Tibial nerve (tissue), 4 donors: Measurements from ENCODE around the gene AMACR. TPM values are rescaled to one million over a fixed set of nuclear protein-coding genes. Genes with fewer than 3 reads are reported as not detected.
A peak's percentile ranks its signal among the peaks of the same experiment; 100 is the strongest.

Experiments used
- DNase-seq, 2 donors: peaks; one replicate each; pipeline ENCODE4 v3.0.0-alpha.2; 2019; ENCODE audit warnings: low spot score in 2 of 2
- H3K27ac ChIP-seq, 4 donors: fragments of 200-600 bp; sonication (generic) in 3 of 4; one replicate each; pipeline ENCODE4 v1.5.1; 2017 to 2019; ENCODE audit warnings: mild to moderate bottlenecking in 1 of 4
- H3K27me3 ChIP-seq, 2 donors: fragments of 200-600 bp; sonication (generic) in 1 of 2; one replicate each; pipeline versions ENCODE4 v1.5.1 to v1.6.0; 2017 to 2019
- H3K36me3 ChIP-seq, 3 donors: fragments of 200-600 bp; sonication (generic); one replicate each; pipeline ENCODE4 v1.5.1; 2018 to 2019
- H3K4me1 ChIP-seq, 4 donors: fragments of 200-600 bp; sonication (generic) in 3 of 4; one replicate each; pipeline ENCODE4 v1.5.1; 2017 to 2019
- H3K4me3 ChIP-seq, 4 donors: fragments of 200-600 bp; sonication (generic) in 3 of 4; one replicate each; pipeline ENCODE4 v1.5.1; 2017 to 2019; ENCODE audit warnings: mild to moderate bottlenecking in 1 of 4, moderate library complexity in 1 of 4
- H3K9me3 ChIP-seq, 4 donors: fragments of 200-600 bp; sonication (generic) in 3 of 4; one replicate each; pipeline ENCODE4 v1.5.1; 2017 to 2019
- CTCF ChIP-seq, 5 experiments: fragments of 200-600 bp in 3 of 5; fragments of 450-650 bp in 2 of 5; sonication (generic) in 3 of 5; IDR thresholded peaks; one replicate each; pipeline ENCODE4 v1.5.1; 2016 to 2019; ENCODE audit warnings: antibody characterized with exemption in 5 of 5, mild to moderate bottlenecking in 3 of 5, moderate library complexity in 2 of 5
- EP300 ChIP-seq, 2 donors: sonication (generic); formaldehyde crosslinking; IDR thresholded peaks; one replicate each; pipeline ENCODE4 v1.6.1; 2017; ENCODE audit warnings: antibody characterized with exemption in 2 of 2, mild to moderate bottlenecking in 1 of 2
- POLR2A ChIP-seq, 2 donors: fragments of 450-650 bp; IDR thresholded peaks; one replicate each; pipeline ENCODE4 v1.6.1; 2017; ENCODE audit warnings: antibody characterized with exemption in 2 of 2, mild to moderate bottlenecking in 2 of 2, moderate library complexity in 2 of 2
- WGBS, 2 donors: methylation state at CpG; one replicate each; pipeline ENCODE4 v1.1.5; 2018; 5-methylcytosine and 5-hydroxymethylcytosine counted together
- total RNA-seq, 4 donors: library from RNA; depleted of rRNA; stranded (reverse); fragments of >200 nt; gene quantifications; one replicate each; pipeline ENCODE4 v1.1.0, GENCODE V29; 2016

Gene AMACR
- total RNA-seq, 4 donors from 2014 or later = 3.7 to 10.7 (median 7.5) TPM

GRCh38 chr5:33995865-33996264, 12.0 kb downstream of the AMACR start:
- TF ChIP-seq EP300 (IDR thresholded peaks at IDR 0.05) (no peak), POLR2A (IDR thresholded peaks at IDR 0.05) (no peak), CTCF (IDR thresholded peaks at IDR 0.05) (no peak)
- Histone ChIP-seq H3K9me3 (no peaks in the 10 kb centered on the region), H3K4me3 (no peak overlapping the region), H3K27me3 (no peaks in the 10 kb centered on the region), H3K36me3 (peaks cover 0 to 19% (median 0%) of the 10 kb centered on the region in 3 donors), H3K4me1 (peaks cover 0 to 17% (median 2%) of the 10 kb centered on the region in 4 donors), H3K27ac (peak overlapping the region in 1 of 4 donors; percentile 36)
- WGBS, 2 donors = 27% methylated on average over 2 of the region's 2 CpGs
- no peak for DNase-seq

DNA sequence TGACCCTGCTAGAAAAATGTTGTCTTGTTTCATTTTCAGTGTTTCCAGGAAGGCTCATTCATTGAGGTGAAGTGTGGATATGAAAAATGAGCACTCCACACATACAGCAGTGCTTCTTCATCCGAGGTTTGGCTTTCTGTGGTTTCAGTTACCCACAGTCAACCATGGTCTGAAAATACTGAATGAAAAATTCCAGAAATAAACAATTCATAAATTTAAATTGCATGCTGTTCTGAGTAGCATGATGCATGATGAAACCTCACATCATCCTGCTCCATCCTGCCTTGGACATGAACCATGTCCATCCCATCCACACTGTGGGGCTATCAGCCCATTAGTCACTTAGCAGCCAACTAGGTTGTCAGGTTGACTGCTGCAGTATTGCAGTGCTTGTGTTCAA, 13.0 kb downstream of the AMACR start:
- H3K27me3 ChIP-seq = no peaks in the 10 kb centered on the region
- H3K36me3 ChIP-seq = peaks cover 0 to 13% (median 0%) of the 10 kb centered on the region in 3 donors
- WGBS, 2 donors = 63 to 65% methylated on average over 1 of the region's 1 CpG
- DNase-seq = no peak
- TF ChIP-seq CTCF (IDR thresholded peaks at IDR 0.05) (no peak), POLR2A (IDR thresholded peaks at IDR 0.05) (no peak), EP300 (IDR thresholded peaks at IDR 0.05) (no peak)
- H3K9me3 ChIP-seq = no peaks in the 10 kb centered on the region
- no peak overlapping the region for H3K27ac ChIP-seq
- no peak overlapping the region for H3K4me3 ChIP-seq
- peaks cover 0 to 17% (median 2%) of the 10 kb centered on the region in 4 donors for H3K4me1 ChIP-seq

GRCh38 chr5:33992864-33993263, 15.0 kb downstream of the AMACR start:
- Histone ChIP-seq H3K36me3 (peaks cover 0 to 32% (median 0%) of the 10 kb centered on the region in 3 donors), H3K9me3 (no peaks in the 10 kb centered on the region), H3K27ac (no peak overlapping the region), H3K4me1 (peaks cover 0 to 17% (median 2%) of the 10 kb centered on the region in 4 donors), H3K4me3 (no peak overlapping the region), H3K27me3 (no peaks in the 10 kb centered on the region)
- DNase-seq = no peak
- 69 to 77% methylated on average over 2 of the region's 2 CpGs for WGBS, 2 donors
- TF ChIP-seq POLR2A (IDR thresholded peaks at IDR 0.05) (no peak), CTCF (IDR thresholded peaks at IDR 0.05) (no peak), EP300 (IDR thresholded peaks at IDR 0.05) (no peak)

GRCh38 chr5:33985447-33985846, 22.4 kb downstream of the AMACR start:
- H3K36me3 ChIP-seq = peaks cover 0 to 36% (median 0%) of the 10 kb centered on the region in 3 donors
- no peak overlapping the region for H3K4me3 ChIP-seq
- WGBS, 2 donors = 93 to 96% methylated on average over 6 of the region's 6 CpGs
- no peaks in the 10 kb centered on the region for H3K9me3 ChIP-seq
- H3K4me1 ChIP-seq = peaks cover 0 to 6% (median 0%) of the 10 kb centered on the region in 4 donors
- TF ChIP-seq CTCF (IDR thresholded peaks at IDR 0.05) (no peak), POLR2A (IDR thresholded peaks at IDR 0.05) (no peak), EP300 (IDR thresholded peaks at IDR 0.05) (no peak)
- no peaks in the 10 kb centered on the region for H3K27me3 ChIP-seq
- DNase-seq = no peak
- no peak overlapping the region for H3K27ac ChIP-seq

GRCh38 chr5:33984671-33985124, 23.2 kb downstream of the AMACR start, which contains the start of gene SLC45A2:
Gene SLC45A2, minus strand, starts transcription at chr5:33984693. Its CDS starts 110 bp downstream, at chr5:33984583.
- no peak for DNase-seq
- Histone ChIP-seq H3K27me3 (no peaks in the 10 kb centered on the region), H3K4me3 (no peak within 1 kb of the TSS), H3K36me3 (peaks cover 0 to 36% (median 0%) of the 10 kb centered on the region in 3 donors), H3K9me3 (no peaks in the 10 kb centered on the region), H3K4me1 (peaks cover 0 to 6% (median 0%) of the 10 kb centered on the region in 4 donors), H3K27ac (no peak within 1 kb of the TSS)
- TF ChIP-seq EP300 (IDR thresholded peaks at IDR 0.05) (no peak), POLR2A (IDR thresholded peaks at IDR 0.05) (no peak), CTCF (IDR thresholded peaks at IDR 0.05) (no peak)
- WGBS, 2 donors = 78% methylated on average over 7 of the region's 7 CpGs
